Endothelial cell (in vitro differentiated cells): ENCODE measurements around the gene RPA3. TPM values are rescaled to one million over a fixed set of nuclear protein-coding genes. Genes with fewer than 3 reads are reported as not detected.

ENCODE experiments used
- DNase-seq: peaks from one replicate; pipeline ENCODE4 v3.0.0; 2021; ENCODE audit warnings: low spot score
- H3K27ac Mint-ChIP-seq: one replicate; pipeline ENCODE4 v1.8.0; 2021; ENCODE audit warnings: mixed read lengths, inconsistent platforms; ENCODE audit not compliant: unreplicated experiment
- H3K27me3 Mint-ChIP-seq: one replicate; pipeline ENCODE4 v1.8.0; 2021; ENCODE audit warnings: mild to moderate bottlenecking, moderate library complexity, mixed read lengths, inconsistent platforms; ENCODE audit not compliant: unreplicated experiment
- H3K36me3 Mint-ChIP-seq: one replicate; pipeline ENCODE4 v1.8.0; 2021; ENCODE audit warnings: mild to moderate bottlenecking, low read depth, mixed read lengths, inconsistent platforms; ENCODE audit not compliant: unreplicated experiment
- H3K4me1 Mint-ChIP-seq: one replicate; pipeline ENCODE4 v1.8.0; 2021; ENCODE audit warnings: mild to moderate bottlenecking, mixed read lengths, inconsistent platforms; ENCODE audit not compliant: unreplicated experiment
- H3K4me3 Mint-ChIP-seq: one replicate; pipeline ENCODE4 v1.8.0; 2021; ENCODE audit warnings: mild to moderate bottlenecking, mixed read lengths, inconsistent platforms; ENCODE audit not compliant: unreplicated experiment
- H3K9me3 Mint-ChIP-seq: one replicate; pipeline ENCODE4 v1.8.0; 2021; ENCODE audit warnings: mixed read lengths, inconsistent platforms; ENCODE audit not compliant: unreplicated experiment
- CTCF ChIP-seq: fragments of 200-600 bp; sonication (generic); IDR thresholded peaks from one replicate; pipeline ENCODE4 v1.5.0; 2021; ENCODE audit warnings: antibody characterized with exemption; ENCODE audit not compliant: unreplicated experiment
- total RNA-seq: library from RNA; stranded (reverse); fragmentation: NEBNext Ultra II Directional; extraction: Animal tissue kit (Norgen Biotek cat#: 25700); gene quantifications from one replicate; pipeline ENCODE4 v1.2.1, GENCODE V29; 2021; ENCODE audit not compliant: unreplicated experiment

Gene RPA3
- total RNA-seq, 1 donor from 2014 or later: 23.6 TPM

- Mint-ChIP-seq H3K27me3 (no peaks in the 10 kb centered on the region), H3K4me3 (no peak overlapping the region), H3K36me3 (peaks cover 4% of the 10 kb centered on the region), H3K4me1 (no peaks in the 10 kb centered on the region), H3K9me3 (no peaks in the 10 kb centered on the region), H3K27ac (no peak overlapping the region)
- DNase-seq: no peak
- no peak for TF ChIP-seq CTCF
These were observed 67.7 kb downstream of the RPA3 start for GRCh38 chr7:7650682-7651206.

GRCh38 chr7:7647495-7648036 lies 70.8 kb downstream of the RPA3 start:
- DNase-seq: no peak
- no peaks in the 10 kb centered on the region for H3K9me3 Mint-ChIP-seq
- H3K36me3 Mint-ChIP-seq: peaks cover 4% of the 10 kb centered on the region
- TF ChIP-seq CTCF: no peak
- no peak overlapping the region for H3K4me3 Mint-ChIP-seq
- H3K27me3 Mint-ChIP-seq: no peaks in the 10 kb centered on the region
- H3K27ac Mint-ChIP-seq: no peak overlapping the region
- peaks cover 2% of the 10 kb centered on the region for H3K4me1 Mint-ChIP-seq

GRCh38 chr7:7642081-7642480 lies 76.3 kb downstream of the RPA3 start:
- Mint-ChIP-seq H3K9me3 (no peaks in the 10 kb centered on the region), H3K4me1 (peaks cover 10% of the 10 kb centered on the region), H3K27me3 (no peaks in the 10 kb centered on the region), H3K4me3 (peak overlapping the region; percentile 47), H3K36me3 (peaks cover 4% of the 10 kb centered on the region), H3K27ac (no peak overlapping the region)
- no peak for DNase-seq
- no peak for TF ChIP-seq CTCF

GRCh38 chr7:7641129-7641663 lies 77.2 kb downstream of the RPA3 start:
- peak overlapping the region; percentile 98 for H3K4me3 Mint-ChIP-seq
- H3K27me3 Mint-ChIP-seq: no peaks in the 10 kb centered on the region
- H3K9me3 Mint-ChIP-seq: no peaks in the 10 kb centered on the region
- TF ChIP-seq CTCF: no peak
- DNase-seq: peak; percentile 18
- no peaks in the 10 kb centered on the region for H3K36me3 Mint-ChIP-seq
- H3K27ac Mint-ChIP-seq: peak overlapping the region; percentile 94
- H3K4me1 Mint-ChIP-seq: peaks cover 10% of the 10 kb centered on the region

- H3K4me3 Mint-ChIP-seq: peak within 1 kb of the TSS; percentile 98
- peak; percentile 88 for DNase-seq
- peaks cover 10% of the 10 kb centered on the region for H3K4me1 Mint-ChIP-seq
- H3K36me3 Mint-ChIP-seq: no peaks in the 10 kb centered on the region
- no peaks in the 10 kb centered on the region for H3K9me3 Mint-ChIP-seq
- no peaks in the 10 kb centered on the region for H3K27me3 Mint-ChIP-seq
- H3K27ac Mint-ChIP-seq: peak within 1 kb of the TSS; percentile 94
- TF ChIP-seq CTCF: no peak
These were observed 77.9 kb downstream of the RPA3 start, which contains the start of gene UMAD1 for GRCh38 chr7:7640221-7641128. UMAD1 (plus strand) TSS chr7:7640752; CDS start chr7:7673372, 32,620 bp downstream.
